ENCODE measurements around the gene ADK.

ADK gene

DNA sequence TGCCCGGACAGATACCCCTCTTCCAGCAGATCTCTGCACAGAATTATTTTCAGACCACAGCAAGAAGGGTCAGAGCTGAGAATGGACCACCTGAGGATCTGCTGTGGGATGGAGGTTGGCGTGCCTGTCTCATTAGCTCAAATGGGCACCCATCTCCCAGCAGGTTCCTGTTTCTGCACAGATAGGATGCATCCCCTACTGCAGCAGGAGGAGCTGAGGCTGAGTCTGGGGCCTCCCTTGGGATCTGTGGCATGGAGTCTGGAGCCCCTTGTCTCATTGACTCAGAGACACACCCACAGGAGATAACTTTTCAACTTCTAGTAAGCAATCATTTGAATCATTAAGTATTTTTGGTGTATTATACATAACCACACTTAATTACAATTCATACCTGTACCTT, 212.7 kb downstream of the ADK start:
- TF ChIP-seq, protein P1, sequence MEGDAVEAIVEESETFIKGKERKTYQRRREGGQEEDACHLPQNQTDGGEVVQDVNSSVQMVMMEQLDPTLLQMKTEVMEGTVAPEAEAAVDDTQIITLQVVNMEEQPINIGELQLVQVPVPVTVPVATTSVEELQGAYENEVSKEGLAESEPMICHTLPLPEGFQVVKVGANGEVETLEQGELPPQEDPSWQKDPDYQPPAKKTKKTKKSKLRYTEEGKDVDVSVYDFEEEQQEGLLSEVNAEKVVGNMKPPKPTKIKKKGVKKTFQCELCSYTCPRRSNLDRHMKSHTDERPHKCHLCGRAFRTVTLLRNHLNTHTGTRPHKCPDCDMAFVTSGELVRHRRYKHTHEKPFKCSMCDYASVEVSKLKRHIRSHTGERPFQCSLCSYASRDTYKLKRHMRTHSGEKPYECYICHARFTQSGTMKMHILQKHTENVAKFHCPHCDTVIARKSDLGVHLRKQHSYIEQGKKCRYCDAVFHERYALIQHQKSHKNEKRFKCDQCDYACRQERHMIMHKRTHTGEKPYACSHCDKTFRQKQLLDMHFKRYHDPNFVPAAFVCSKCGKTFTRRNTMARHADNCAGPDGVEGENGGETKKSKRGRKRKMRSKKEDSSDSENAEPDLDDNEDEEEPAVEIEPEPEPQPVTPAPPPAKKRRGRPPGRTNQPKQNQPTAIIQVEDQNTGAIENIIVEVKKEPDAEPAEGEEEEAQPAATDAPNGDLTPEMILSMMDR (IDR thresholded peaks at IDR 0.05) = no peak
- Histone ChIP-seq H3K4me3 (ENCODE audit: low read depth in 1 of 2, low read length in 1 of 2) (no peak overlapping the region), H3K4me1 (ENCODE audit: control insufficient read depth in 1 of 2, insufficient read depth in 1 of 2, low read depth in 1 of 2, low read length in 1 of 2) (no peaks in the 10 kb centered on the region), H3K36me3 (peaks cover 15% of the 10 kb centered on the region), H3K27me3 (no peaks in the 10 kb centered on the region), H3K27ac (no peak overlapping the region), H3K9me3 (peaks cover 5% of the 10 kb centered on the region)

- TF ChIP-seq, protein P1 (IDR thresholded peaks at IDR 0.05) = no peak
- Histone ChIP-seq H3K36me3 (peaks cover 19% of the 10 kb centered on the region), H3K4me1 (ENCODE audit: control insufficient read depth in 1 of 2, insufficient read depth in 1 of 2, low read depth in 1 of 2, low read length in 1 of 2) (no peaks in the 10 kb centered on the region), H3K27me3 (no peaks in the 10 kb centered on the region), H3K4me3 (ENCODE audit: low read depth in 1 of 2, low read length in 1 of 2) (no peak overlapping the region), H3K9me3 (peaks cover 5% of the 10 kb centered on the region), H3K27ac (no peak overlapping the region)
Measured at GRCh38 chr10:74365109-74365508, 214.1 kb downstream of the ADK start.

- Histone ChIP-seq H3K4me1 (ENCODE audit: control insufficient read depth in 1 of 2, insufficient read depth in 1 of 2, low read depth in 1 of 2, low read length in 1 of 2) (no peaks in the 10 kb centered on the region), H3K36me3 (peaks cover 15% of the 10 kb centered on the region), H3K27ac (no peak overlapping the region), H3K9me3 (no peaks in the 10 kb centered on the region), H3K27me3 (no peaks in the 10 kb centered on the region), H3K4me3 (ENCODE audit: low read depth in 1 of 2, low read length in 1 of 2) (no peak overlapping the region)
- TF ChIP-seq, protein P1 (IDR thresholded peaks at IDR 0.05) = no peak
Measured at GRCh38 chr10:74371696-74372095, 220.7 kb downstream of the ADK start.

DNA sequence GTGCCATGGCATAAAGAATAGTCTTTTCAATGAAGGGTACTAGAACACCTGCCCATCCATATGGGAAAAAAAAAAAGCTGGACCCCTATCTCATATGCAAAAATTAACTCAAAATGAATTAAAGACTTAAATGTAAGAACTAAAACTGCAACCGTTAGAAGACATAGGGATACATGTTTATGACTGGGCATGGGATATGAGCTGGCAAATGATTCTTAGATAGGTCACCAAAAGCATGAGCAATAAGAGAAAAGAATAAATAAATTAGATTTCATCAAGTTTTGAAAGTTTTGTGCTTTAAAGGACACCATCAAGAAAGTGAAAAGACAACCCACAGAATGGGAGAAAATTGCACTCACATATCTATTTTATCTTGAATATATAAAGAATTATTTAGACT, 222.0 kb downstream of the ADK start:
- H3K27me3 ChIP-seq = no peaks in the 10 kb centered on the region
- no peaks in the 10 kb centered on the region for H3K4me1 ChIP-seq (ENCODE audit: control insufficient read depth in 1 of 2, insufficient read depth in 1 of 2, low read depth in 1 of 2, low read length in 1 of 2)
- H3K4me3 ChIP-seq (ENCODE audit: low read depth in 1 of 2, low read length in 1 of 2) = no peak overlapping the region
- H3K27ac ChIP-seq = no peak overlapping the region
- H3K9me3 ChIP-seq = no peaks in the 10 kb centered on the region
- H3K36me3 ChIP-seq = peaks cover 15% of the 10 kb centered on the region
- TF ChIP-seq, protein P1 (IDR thresholded peaks at IDR 0.05) = no peak

DNA sequence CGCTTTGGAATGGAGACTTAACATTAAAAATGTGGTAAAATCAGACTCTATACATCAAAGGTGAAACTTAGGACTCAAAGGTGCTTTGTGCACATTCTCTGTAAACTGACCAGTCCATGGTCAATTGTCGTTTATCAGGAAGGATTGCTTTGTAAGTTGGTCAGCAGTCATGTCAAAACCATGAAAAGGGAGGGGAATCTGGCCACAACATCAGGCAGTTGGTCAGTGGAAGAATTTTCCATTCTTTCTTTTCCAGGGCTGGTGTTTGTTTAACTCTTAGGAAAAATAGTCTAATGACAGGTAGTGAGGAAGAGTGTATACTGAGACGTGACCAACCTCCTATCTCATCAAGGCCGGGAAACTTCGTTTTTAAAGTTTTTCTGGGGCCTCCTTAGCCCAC, 226.5 kb downstream of the ADK start:
- H3K9me3 ChIP-seq = no peaks in the 10 kb centered on the region
- no peaks in the 10 kb centered on the region for H3K36me3 ChIP-seq
- H3K4me1 ChIP-seq (ENCODE audit: control insufficient read depth in 1 of 2, insufficient read depth in 1 of 2, low read depth in 1 of 2, low read length in 1 of 2) = no peaks in the 10 kb centered on the region
- no peak overlapping the region for H3K27ac ChIP-seq
- no peaks in the 10 kb centered on the region for H3K27me3 ChIP-seq
- no peak overlapping the region for H3K4me3 ChIP-seq (ENCODE audit: low read depth in 1 of 2, low read length in 1 of 2)
- TF ChIP-seq, protein P1 (IDR thresholded peaks at IDR 0.05) = no peak

DNA sequence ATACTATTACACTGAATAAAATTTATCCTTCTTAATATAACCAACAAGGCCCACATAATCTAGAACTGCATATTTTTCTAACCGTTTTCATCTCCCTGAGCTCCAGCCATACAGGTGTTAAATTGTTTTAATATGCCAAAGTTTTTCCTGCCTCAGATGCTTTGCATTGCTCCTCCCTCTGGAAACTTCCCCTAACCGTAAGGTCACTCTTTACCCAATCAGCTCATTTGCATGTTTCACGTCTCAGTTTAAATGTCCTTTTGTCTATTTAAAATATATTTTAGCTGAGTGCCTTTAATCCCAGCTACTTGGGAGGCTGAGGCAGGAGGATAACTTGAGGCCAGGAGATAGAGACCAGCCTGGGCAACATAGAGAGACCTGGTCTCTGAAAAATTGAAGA, 228.5 kb downstream of the ADK start:
- H3K36me3 ChIP-seq = no peaks in the 10 kb centered on the region
- no peak overlapping the region for H3K4me3 ChIP-seq (ENCODE audit: low read depth in 1 of 2, low read length in 1 of 2)
- H3K9me3 ChIP-seq = no peaks in the 10 kb centered on the region
- H3K4me1 ChIP-seq (ENCODE audit: control insufficient read depth in 1 of 2, insufficient read depth in 1 of 2, low read depth in 1 of 2, low read length in 1 of 2) = no peaks in the 10 kb centered on the region
- TF ChIP-seq, protein P1 (IDR thresholded peaks at IDR 0.05) = no peak
- H3K27me3 ChIP-seq = no peaks in the 10 kb centered on the region
- H3K27ac ChIP-seq = no peak overlapping the region

All from neutrophil (primary cell).